ENCODE data around the gene MICALL2.
A peak's percentile ranks its signal among the peaks of the same experiment; 100 is the strongest.

MICALL2 gene

DNA sequence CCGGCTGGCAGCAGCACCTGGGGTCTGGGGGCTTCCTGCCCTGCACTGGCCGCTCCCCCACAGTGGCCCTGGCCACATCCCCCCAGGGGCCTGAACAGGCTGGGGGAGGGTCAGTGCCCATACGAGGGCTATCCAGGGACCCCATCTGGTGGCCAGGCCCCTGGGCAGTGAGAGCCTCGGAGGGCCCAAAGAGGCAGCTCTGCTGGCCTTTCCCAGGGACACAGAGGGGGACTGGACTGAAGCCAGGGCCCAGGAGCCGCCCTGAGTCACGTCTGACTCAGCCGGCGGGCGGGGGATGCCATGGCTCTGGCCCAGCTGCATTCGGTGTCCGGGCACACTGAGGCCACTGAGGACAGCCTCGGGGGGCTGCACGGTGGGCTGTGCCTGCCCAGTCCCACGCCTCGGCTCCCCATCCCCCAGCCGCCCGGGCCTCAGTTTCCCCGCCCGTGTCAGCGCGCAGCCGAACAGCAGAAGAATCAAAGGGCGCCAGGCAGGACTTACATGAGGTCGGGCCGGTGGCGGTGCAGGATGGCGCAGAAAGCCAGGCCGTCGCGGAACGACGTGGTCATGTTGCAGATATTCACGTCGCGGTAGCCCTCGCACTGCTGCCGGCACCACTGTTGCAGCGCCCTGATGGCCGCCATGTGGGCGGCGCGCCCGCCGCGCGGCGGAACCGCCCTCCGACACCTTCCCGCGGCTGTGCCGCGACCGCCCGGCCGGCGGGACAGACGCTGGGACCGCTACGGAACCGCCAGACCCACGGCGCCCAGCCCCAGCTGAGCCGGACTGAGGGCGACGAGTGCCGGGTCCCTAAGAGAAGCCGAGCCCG is at the start of gene MICALL2:
MICALL2 (minus strand) TSS at position 788 of the 829 bp plus-strand sequence; CDS start at position 644, 144 bp downstream.
- DNase-seq (ENCODE audit: low read depth) = no peak

DNA sequence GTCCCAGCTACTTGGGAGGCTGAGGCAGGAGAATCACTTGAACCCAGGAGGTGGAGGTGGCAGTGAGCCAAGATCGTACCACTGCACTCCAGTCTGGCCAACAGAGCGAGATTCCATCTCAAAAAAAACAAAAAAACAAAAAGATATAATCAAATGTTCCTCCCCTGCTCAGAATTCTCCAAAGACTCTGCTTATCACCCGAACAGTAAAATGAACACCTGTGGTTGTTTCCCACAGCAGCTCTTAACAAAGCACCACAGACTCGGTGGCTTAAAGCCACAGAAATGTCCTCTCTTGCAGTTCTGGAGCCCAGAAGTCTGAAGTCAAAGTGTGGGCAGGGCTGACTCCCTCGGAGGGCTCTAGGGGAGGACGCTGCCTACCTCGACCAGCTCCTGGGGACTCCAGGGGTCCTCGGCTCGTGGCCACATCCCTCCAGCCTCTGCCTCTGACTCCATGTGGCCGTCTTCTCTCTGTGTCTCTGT is 49.0 kb upstream of the MICALL2 start:
- no peak for DNase-seq (ENCODE audit: low read depth)

GRCh38 chr7:1505731-1506550 is 46.7 kb upstream of the MICALL2 start:
- DNase-seq (ENCODE audit: low read depth) = no peak

DNA sequence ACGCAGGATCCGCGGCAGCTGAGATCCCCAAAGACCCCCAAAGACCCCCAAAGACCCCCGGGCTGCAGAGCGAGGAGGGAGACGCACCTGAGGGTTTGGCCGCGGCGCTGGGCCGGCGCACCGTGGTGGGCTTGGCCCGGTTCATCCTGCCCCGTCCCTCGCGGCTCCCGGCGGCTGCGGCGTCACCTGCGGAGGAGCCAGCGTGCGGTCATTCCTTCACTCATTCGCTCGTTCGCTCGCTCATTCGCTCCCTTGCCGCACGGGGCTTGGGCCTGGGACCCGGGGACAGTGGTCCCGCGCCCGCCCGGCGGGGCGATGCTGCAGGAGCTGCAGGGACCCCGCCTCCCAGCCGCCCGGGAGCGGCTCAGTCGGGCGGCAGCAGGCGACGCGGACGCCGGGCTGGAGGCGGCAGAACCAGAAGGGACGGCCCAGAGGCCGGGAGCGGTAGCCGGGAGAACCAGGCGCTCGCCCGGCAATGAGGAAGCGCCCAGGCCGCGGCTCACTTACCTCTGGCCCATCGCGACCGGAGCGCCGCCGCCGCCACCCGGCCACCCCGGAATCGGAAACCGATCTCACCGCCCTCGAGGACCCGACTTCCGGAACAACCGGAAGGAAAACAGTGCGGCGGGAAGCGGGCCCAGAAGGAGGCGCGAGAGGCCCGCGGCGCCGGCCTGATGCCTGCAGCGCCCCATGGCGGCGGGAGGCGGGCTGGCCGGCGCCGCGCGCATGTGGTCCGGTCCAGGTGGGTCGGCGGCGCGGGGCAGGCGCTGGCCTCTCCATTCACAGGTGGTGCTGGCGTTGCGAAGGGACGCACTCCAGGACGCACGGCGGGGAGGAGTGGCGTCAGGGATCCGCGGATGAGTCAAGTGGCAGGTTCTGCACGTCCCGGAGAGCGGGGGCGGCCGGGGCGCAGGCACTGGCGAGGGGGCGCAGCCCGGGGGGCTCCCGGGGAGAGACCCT is 44.8 kb upstream of the MICALL2 start, which contains the start of gene INTS1:
INTS1 (minus strand) TSS at position 574 of the 960 bp plus-strand sequence; CDS start at position 145, 429 bp downstream.
- peak; percentile 84 for DNase-seq (ENCODE audit: low read depth)

GRCh38 chr7:1503390-1503789 is 44.1 kb upstream of the MICALL2 start:
- no peak for DNase-seq (ENCODE audit: low read depth)

- DNase-seq (ENCODE audit: low read depth) = no peak
These were observed 43.6 kb upstream of the MICALL2 start for GRCh38 chr7:1502845-1503244.

DNA sequence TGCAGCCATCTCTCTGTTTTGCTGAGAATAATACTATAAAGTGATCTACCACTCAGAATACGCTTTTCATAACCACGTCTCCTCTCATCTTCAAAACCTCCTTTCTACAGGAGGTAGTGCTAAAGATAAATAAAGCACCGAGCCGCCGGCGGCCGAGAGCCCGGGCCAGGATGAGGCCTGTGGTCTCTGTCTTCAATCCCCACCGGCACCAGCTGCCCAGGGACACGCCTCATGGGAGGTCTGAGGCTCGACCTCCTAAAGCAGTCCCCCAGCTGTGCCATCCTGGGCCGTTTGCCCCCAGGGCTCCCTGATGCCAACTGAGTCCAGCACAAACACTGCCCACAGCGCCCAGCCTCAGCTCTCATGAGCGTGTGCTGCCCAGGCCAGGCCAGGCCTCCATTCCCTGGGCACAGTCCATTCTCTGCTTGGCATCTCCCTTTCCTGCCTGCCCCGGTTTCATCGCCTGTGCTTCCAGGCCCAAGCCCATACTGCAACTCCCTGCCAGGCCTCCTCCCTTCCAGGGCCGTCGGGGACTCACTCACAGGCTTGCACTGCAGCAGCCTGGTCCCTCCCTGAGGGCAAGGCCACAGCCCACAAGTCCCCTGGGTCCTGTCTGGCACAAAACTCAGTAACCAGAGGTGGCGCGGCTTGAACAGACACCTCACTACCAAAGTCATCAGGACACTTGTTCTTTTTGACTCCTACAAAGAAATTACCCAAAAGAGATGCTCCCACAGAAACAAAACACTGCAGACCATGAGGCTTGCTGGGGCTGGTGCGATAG is 42.4 kb upstream of the MICALL2 start:
- DNase-seq (ENCODE audit: low read depth) = no peak

DNA sequence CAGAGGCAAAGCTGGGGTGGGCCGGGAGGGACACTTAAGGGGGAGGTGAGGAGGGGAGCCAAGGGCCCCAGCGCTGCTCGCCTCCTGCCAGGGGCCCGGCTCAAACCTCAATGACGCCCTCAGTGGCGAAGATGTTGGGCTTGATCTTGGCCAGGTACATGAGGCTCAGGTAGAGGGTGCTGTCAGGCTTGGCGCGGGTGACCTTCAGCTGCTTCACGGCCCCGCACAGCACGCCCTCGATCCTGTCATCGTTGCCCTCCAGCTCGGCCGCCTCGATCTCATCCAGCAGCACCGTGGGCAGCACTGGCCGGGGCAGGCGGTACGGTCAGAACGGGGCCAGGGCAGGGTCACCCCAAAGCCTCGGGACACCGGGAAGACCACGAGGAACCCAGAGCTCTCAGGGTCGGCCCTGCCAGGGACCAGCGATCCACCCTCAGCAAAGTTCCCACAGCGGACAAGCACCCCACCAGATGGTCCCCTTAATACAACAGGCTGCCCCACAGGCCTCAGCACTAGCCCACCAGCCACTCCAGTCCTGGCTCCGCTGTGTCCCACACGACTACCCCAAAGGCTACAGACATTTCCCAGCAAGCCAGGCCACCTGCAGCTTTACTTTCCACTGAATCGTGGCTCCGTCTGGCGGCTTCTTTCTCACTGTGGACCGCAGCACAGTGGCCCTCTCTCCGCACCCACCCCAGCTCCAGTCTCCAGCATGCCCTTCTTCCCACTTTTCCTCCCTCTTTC is 41.0 kb upstream of the MICALL2 start:
- DNase-seq (ENCODE audit: low read depth) = no peak

- DNase-seq (ENCODE audit: low read depth) = no peak
These were observed 40.2 kb upstream of the MICALL2 start for GRCh38 chr7:1499367-1500029.

DNA sequence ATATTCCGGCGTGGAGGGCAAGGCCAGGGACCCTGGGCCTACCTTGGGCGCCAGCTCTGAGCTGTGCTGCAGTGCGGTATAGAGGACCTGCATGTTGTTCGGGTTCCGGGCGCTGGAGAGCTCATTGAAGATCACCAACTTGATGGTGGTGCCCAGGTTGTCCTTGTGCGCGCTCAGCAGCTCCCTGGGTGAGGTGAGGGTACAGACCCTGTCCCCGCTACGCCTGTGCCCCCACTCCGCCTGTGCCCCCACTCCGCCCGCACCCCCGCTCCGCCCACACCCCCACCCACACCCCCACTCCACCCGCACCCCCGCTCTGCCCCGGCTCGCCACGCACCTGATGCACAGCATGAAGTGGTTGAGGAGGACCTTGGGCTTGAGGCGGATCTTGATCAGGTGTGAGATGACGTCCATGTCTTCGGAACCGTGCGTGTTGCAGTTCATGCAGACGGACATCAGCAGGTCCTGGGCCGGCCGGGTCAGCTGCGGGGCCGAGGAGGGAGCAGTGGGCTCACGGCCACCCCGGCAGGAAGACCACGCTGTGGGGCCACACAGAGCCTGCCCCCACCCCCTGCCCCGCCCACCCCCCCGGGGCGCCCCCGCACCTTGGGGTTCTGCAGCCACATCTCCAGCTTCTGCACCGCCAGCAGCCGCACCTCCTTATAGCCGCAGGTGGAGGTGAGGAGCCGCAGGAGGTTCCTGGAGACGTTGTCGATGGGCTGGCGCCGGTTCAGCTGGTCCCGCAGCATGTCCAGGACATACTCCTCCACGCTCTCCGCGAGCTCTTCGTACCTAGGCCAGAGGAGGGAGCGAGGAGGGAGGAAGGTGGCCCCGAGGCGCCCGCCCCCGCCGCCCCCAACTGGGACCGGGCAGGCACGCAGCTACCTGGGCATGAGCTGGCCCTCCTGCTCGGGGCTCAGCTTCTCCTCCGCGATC is 39.4 kb upstream of the MICALL2 start:
- DNase-seq (ENCODE audit: low read depth) = no peak

GRCh38 chr7:1497293-1497927 is 38.1 kb upstream of the MICALL2 start:
- no peak for DNase-seq (ENCODE audit: low read depth)

- DNase-seq (ENCODE audit: low read depth) = no peak
These were observed 37.4 kb upstream of the MICALL2 start for GRCh38 chr7:1496531-1497292.

GRCh38 chr7:1495564-1496242 is 36.4 kb upstream of the MICALL2 start:
- DNase-seq (ENCODE audit: low read depth) = no peak

DNA sequence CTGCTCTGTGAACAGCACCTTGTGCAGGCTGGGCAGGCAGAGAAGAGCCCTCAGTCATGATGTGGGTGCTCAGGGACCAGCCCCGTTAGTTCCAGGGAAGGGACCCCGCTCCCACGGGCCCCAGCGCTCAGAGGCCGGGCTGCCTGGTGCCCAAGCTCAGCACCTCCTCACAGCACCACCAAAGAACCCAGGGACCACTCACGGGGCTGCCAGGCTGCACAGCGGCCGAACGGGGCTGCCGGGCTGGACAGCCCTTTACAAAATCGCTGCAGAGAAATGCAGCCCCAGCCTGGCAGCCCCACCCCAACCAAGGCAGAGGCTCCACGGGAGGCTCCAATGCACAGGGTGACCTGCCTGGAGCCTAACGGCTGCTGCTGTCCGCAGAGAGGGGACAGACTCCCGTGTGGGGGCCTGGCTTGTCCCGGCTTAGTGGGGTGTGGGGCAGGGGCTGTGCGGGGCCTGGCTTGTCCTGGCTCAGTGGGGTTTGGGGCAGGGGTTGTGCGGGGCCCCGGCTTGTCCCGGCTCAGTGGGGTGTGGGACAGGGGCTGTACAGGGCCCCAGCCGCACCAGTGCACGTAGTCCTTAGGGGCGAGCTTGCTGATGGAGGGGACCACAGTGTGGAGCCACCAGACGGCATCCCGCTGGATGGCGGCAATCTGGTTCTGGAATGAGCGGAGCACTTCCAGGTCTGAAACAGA is 35.7 kb upstream of the MICALL2 start:
- no peak for DNase-seq (ENCODE audit: low read depth)

GRCh38 chr7:1494447-1494846 is 35.2 kb upstream of the MICALL2 start:
- DNase-seq (ENCODE audit: low read depth) = no peak

- no peak for DNase-seq (ENCODE audit: low read depth)
These were observed 34.3 kb upstream of the MICALL2 start for GRCh38 chr7:1493571-1493970.

Data from activated T-cell treated with anti-CD3 and anti-CD28 coated beads for 1 hour (primary cell).